GM08714 (cell line): ENCODE results near the gene IRF4.

Experiments
- H3K4me3 ChIP-seq: fragments of 200-500 bp; sonication (Bioruptor generic); 2 replicates; pipeline ENCODE4 v1.5.1; 2014; ENCODE audit warnings: mild to moderate bottlenecking, low read length, inconsistent platforms
- ZNF274 ChIP-seq: IDR thresholded peaks from 2 replicates; pipeline ENCODE4 v1.6.1; 2012; ENCODE audit warnings: mild to moderate bottlenecking, low read depth, low read length

The IRF4 gene

DNA sequence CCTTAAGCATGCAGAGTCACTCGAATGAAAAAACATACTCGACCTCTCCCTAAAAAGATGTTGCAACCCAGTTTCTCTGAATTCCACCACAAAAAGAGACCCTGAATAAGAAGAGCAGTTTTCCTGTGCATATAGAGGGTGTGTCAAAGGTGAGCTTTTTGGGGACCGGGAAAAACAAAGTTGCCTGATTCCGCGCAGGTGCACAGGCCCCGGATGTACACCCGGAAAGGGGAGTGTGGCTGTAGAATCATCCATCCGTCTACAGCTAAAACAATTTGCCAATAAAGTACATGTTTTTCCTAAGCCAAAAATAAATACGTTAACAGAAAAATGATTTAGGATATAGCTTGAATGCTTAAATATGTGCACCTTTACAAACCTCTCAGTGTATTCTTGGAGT lies 41.2 kb upstream of the IRF4 start:
- no peak for TF ChIP-seq ZNF274

DNA sequence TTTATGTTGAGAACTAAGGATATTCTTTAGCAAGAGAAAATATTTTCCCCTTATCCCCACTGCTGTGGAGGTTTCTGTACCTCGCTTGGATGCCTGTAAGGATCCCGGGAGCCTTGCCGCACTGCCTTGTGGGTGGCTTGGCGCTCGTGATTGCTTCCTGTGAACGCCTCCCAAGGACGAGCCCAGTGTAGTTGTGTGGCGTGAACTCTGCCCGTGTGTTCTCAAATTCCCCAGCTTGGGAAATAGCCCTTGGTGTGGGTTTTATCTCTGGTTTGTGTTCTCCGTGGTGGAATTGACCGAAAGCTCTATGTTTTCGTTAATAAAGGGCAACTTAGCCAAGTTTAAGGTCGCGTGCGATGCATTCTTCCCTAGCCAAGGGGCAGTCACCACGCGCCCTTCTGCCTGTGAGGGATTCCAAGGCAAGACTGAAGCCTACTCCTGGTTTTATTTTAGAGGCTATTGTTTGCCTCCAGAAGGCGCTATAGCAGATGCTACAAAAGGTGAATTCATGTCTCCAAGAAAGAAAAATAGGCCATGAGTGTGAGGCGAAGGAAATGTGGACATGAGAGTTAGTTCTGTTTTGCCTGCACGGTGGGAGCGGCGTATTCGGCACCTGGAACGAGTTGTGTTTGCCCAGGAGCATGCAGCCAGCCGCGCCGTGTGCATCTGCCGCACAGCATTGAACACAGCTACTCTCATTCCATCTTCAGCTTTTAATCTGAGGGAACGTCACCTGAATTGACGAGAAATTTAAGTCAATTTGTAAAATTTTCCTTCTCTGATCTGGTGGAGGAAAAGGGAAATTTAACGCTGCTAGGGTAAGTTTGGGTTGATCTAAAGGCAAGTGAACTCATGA lies 40.3 kb upstream of the IRF4 start:
- TF ChIP-seq ZNF274, result no peak
- H3K4me3 ChIP-seq, result no peak overlapping the region

More for the DNA sequence above, 41.2 kb upstream of the IRF4 start:
- no peak overlapping the region for H3K4me3 ChIP-seq

DNA sequence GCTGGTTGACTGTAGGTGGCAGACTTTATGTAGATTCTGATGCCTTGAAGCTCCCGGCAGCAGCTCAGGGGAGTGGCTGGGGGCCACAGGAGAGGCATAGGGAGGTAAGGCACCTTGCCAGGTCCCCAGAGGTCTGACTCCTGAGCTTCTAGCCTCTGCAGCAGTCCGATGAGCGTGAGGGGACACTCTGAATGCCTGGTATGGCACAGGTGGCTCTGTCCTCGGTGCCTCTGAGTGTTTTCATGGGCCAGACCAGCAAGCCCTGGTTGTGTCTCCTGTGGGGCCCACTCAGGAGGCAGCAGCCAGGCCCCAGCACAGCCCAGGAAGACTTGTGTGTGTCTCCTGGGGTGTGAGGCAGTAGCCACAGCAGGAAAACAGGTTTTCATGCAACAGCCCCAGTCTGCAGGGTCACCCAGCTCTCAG lies 39.7 kb upstream of the IRF4 start:
- TF ChIP-seq ZNF274, result no peak
- H3K4me3 ChIP-seq, result no peak overlapping the region

DNA sequence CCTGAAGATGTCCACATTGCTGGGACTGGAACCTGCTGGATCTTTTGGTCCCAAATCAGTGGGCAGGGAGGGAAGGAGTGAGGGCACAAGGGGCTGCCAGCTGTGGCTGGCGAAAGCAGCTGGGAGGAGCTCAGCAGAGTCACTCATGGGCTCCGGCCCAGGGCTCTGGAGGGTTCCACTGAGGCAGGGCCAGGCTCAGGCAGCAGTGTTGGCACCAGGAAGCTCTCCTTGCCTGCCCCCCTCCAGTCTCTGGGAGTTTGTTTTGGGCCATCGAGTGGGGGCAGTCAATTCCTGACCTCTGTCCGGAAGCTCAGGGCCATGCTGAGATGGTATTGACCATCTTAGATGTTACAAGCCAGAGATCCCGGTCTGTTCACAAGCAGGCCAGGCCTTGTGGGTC lies 39.1 kb upstream of the IRF4 start:
- TF ChIP-seq ZNF274, result no peak
- no peak overlapping the region for H3K4me3 ChIP-seq

DNA sequence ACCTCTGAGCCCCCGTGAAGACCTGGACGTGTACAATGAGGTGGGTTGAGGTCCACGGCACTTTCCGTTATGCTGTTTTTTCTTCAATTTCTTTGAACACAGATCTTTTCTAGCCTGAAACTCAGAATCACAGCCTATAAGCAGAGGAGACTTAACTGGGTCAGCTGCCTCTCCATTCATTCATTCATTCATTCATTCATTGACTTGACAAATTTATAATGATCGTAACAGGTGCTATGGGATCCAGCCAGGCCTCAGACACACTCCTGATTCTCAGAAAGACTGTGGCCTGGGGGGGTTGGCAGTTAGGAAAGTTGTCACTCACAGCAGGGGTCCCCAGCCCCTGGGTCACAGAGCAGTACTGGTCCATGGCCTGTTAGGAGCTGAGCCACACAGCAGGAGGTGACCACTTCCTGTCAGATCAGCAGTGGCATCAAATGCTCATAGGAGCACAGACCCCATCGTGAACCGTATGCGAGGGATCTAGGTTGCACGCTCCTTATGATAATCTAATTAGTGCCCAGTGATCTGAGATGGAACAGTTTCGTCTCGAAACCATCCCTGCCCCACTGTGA lies 38.6 kb upstream of the IRF4 start:
- H3K4me3 ChIP-seq, result no peak overlapping the region
- no peak for TF ChIP-seq ZNF274

DNA sequence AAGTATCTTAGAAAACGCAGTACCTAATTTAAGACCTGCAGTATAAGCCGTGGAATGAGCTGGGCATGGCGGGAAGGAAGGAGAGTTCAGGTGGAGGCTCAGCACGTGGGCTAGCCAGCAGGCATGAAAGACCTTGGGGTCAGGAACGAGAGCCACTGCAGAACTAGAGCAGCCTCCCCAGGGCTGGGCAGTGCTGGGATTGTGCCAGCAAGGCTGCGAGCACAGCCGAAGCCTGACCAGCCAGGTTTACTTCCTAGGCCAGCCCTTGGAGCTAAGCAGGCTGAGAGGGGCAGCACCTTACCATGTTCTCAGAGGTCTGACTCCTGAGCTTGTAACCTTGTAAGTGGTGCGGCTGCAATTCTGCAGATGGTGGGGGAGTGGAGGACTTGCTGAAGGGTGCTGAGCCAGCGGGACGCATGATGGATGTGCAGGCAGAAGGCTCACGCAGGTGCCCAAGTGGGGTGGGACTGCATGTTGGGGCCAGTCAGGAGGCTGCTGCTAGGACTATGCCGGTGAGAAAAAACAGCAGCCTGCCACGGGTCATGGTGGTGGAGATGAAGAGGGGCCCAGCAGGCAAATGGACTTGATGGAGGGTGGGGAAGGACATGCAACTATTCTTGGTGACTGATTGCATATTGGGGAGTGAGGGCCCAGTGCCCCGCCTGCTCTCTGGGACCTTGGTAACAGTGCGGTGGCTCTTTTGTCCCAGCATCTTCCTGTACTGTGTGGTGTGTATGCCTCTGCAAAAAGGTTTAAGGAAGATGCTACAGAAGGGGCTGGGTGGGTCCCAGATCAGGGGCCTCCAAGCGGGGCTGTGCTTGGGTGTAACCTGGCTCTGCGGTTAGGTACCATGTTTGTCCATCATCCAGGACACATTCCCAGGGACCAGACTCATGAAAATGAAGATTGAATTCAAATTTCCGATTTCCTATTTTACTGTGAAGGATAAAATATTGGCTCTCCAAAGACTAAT lies 37.6 kb upstream of the IRF4 start:
- no peak for TF ChIP-seq ZNF274
- H3K4me3 ChIP-seq, result no peak overlapping the region

DNA sequence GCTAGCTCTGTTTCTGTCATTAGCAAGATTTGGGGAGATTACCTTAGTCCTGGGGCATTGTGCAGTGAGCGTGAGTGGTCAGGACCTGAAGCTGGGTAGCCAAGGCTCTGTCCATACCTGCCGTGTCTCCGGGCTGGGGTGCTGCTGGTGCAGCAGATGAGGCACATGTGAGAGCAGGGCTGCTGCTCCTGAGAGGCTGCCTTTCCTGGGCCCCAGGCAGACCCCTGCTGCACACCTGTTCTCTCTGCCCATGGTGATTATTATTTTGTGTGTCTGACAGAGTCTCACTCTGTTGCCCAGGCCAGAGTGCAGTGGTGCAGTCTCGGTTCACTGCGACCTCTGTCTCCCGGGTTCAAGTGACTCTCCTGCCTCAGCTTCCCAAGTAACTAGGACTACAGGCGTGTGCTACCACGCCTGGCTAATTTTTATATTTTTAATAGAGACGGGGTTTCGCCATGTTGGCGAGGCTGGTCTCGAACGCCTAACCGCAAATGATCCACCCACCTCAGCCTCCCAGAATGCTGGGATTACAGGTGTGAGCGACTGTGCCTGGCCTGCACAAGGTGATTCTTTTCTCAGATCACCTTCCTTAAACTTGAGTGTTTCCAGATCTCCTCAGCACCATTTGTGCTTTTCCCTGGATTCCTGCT lies 36.8 kb upstream of the IRF4 start:
- H3K4me3 ChIP-seq, result no peak overlapping the region

DNA sequence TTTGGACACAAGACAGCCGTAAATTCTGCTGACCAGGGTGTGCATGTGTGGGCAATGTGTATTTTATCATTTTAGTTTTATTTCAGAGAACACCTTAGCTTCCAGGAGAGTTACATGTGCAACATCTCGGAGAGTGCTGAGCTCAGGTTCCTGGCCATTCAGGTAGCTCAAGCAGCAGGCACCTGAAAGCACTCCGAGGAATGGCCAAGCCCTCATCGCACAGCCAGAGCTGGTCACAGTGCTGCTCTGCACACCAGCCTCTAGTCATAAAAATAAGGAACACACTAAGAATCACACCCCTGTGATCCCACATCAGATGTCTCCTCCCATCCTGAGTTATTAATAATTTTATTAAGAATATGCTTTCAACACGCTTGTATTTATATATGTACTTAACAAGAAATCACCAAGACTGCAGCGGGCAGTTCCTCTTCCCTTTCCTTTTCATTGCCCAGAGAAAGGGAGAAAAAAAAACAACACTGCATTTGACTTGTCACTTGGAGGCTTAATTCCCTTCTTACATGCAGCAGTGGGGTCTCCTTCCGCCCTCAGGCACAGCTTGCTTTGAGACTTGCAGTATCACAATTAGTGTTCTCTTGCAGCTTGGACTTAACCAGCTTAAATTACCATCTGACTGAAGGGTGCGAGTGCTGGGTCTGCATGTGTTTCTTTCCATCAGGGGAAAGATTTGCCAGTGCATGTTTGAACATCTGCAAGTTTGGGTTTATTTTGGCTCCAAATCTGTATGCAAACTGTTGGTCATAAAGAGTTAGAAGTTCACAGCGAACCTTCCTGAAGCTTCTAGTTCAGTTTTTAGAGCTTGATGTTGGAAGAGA lies 36.0 kb upstream of the IRF4 start:
- TF ChIP-seq ZNF274, result no peak

More for the DNA sequence above, 36.8 kb upstream of the IRF4 start:
- TF ChIP-seq ZNF274, result no peak

DNA sequence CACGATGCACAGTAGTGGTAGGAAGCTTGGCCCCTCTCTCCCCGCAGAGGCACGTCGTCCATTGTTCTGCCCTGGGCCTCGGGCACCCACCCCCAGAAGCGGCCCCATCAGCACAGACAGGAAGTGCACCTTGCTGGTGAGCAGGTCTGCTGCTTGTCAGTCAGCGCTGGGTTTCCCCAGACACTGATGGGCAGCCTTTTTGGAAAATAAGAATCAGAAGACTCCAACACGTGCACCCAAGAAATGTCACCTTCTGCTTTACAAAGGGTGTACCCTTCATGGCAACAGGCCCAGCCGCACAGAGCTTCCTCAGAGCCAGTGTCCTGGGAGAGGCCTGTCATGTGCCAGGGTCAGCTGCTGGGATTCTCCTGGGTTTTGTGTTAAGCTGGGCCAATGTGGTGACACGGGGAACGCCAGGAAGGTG lies 34.7 kb upstream of the IRF4 start:
- TF ChIP-seq ZNF274, result no peak
- no peak overlapping the region for H3K4me3 ChIP-seq

More for the DNA sequence above, 36.0 kb upstream of the IRF4 start:
- H3K4me3 ChIP-seq, result no peak overlapping the region

DNA sequence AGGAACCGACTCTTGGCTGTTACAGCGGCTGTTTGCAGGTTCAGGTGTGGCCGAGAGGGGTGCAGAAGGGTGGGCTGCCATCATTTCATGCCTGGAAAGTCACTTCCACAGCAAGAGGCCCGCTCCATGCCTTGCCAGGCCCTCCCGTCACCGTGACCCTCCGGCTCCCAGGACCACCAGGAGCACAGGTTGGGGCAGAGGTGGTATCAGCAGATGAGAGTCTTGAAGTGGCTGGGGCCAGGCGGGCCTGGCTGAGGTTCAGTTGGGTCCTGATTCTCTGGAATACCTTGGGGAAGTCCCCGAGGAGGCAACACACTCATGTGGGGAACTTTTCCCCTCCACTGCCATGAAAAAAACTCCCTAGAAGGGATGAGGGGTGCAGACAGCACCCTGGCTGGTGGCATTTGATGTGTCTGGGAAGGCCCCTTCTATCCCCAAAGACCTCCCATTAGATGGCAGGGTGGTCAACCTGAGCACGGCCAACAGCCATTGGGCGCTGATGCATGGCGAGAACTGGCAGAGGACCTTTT lies 34.2 kb upstream of the IRF4 start:
- no peak for TF ChIP-seq ZNF274

DNA sequence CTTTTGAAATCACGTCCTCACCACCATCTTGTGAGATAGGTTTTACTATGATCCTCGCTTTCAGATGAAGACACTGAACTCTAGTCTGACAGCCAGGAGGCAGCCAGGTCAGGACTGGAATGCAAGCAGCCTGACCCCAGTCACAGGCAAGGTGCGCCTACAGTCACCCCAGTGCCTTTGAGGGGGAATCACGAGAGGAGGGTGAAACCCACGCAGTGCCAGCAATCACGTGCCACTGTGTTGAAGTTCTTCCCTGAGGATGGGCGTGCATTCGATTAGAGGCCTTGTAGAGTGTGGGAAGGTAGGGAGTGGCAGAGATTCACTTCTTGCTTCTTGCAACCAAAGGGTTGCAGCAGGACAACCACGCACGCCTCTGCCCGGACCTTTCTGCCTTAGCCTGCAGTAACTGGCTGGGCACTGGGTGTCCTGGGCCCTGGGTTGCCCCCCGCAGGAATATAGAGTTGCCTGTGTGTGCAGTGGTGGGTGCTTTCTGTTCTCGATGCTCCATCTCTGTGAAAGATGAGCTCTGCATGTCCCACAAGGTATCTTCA lies 33.7 kb upstream of the IRF4 start:
- TF ChIP-seq ZNF274, result no peak
- no peak overlapping the region for H3K4me3 ChIP-seq

More for the DNA sequence above, 34.2 kb upstream of the IRF4 start:
- H3K4me3 ChIP-seq, result no peak overlapping the region

DNA sequence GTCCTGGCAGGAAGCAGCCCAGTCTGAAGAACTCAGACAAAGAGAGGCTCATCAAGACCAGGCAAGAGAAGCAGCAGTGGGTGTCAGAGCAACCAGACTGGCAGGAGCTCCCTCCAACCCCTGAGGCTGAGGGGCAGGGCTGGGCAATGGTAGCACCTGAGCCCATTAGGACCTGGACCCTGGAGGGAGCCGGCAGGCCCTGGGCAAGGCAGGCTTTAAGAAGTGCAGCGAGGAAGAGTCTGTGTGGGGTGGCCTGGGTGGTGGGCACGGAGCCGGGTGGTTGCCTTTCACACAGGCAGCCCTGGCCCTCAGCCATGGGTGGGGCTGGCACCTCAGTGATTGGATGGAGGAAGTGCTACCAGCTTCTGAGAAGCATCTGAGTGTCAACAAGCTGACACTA lies 33.1 kb upstream of the IRF4 start:
- no peak for TF ChIP-seq ZNF274
- H3K4me3 ChIP-seq, result no peak overlapping the region

DNA sequence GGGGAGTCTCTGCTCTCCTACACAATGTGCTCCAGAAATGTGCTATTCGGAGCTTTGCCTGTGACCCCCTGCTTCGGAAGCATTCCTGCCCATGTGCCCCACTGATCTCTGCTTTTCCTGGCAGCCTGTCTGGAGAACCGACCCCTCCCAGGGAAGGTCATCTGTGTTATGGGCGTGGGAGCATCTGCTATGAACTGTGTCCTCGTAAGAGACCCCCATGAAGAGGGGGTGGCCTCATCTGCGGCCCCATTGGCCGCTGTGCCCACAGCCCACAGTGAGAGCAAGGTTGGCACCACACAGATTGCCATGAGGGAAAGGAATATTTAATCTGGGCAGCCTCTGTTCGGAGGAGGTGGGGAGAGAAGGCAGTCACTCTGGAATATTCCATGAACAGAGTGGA lies 32.7 kb upstream of the IRF4 start:
- H3K4me3 ChIP-seq, result no peak overlapping the region
- no peak for TF ChIP-seq ZNF274
